ENCODE results near the gene NACC2.
"Not testable (repeated sequence)": the region's sequence is repeated elsewhere in the genome, so short reads cannot be mapped to it uniquely, and the experiment has no call there.

Gene NACC2

DNA sequence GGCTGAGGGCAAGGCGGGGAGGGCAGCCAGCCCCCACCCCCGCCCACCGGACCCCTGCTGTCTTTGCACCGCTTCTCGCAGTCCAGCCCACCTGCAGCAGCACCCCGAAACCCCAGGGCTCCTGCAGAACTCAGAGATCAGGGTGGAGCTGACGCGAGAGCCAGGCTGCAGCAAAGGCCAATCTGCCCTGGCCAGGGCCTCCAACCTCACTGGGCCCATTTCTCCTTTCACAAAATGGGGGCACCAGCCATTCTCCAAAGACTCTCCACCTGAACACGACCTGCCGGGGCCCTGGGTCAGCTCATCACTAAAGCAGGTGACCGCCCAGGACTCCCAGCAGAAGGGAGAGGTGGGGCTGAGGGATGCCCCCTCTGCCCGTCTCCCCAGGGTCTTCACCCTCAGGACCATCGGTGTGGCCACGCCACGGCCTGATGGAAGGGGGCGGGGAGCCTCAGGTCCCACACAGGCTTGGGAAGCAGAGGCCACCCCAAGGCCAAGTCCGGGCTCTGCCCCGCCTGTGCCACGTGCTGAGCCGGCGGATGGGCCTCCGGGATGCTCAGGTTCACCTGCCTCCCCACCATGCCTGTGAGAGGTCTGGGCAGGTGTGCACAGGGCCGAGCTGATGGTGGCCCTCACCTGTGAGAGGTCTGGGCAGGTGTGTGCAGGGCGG, 13.1 kb downstream of the NACC2 start:
- DNase-seq (ENCODE audit: low read depth in 1 of 2, low spot score in 1 of 2) = no peak

DNA sequence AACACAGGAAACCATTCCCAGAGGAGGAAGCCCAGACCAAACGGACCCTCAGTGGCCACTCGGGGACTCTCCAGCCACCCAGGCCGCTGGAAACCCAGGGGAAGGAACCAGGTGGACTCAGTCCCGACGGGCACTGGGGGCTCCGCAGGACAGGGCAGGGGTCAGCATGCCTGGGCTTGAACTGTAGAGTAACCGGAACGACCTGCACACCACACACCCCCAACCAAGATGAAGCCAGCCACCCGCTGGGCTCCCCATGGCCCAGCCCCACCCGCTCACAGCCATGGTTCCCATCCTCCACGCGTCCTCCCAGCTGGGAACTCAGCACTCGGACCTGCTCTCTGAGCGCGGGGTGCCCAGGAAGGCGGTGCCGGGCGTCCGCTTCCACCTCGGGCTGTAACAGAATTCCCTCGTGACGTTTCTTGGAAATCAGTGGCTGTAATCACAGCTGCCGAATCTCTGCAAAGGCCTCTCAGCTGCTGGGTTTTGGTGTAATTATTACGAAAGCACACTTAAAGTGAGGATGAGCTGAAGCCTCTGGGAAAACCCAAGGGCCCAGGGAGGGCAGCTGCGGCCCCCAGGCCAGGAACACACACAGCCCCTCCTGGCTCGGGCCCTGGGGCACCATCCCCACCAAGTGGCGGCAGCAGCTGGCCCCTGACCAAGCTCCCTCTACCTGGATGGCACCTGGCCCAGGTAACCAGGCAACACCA, 13.8 kb downstream of the NACC2 start:
- DNase-seq (ENCODE audit: low read depth in 1 of 2, low spot score in 1 of 2) = no peak

DNA sequence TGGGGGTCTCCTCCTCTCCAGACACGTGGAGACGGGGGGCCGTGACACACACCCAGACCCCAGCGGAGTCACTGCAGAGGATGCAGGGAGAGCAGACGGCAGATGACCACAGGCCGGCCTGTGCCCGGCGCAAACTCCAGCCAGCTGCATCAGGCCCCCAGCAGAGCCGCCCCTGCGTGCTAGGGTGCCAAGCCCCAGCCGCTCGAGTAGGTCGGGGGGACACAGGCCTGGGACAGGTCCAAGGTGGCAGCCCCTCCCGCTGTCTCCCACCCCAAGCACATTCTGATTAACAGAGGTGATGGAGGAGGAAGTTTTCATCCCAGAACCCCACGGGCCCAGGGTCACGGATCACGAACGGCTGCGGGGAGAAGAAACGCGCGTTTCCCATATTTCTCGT, 14.4 kb downstream of the NACC2 start:
- no peak for DNase-seq (ENCODE audit: low read depth in 1 of 2, low spot score in 1 of 2)

- no peak for DNase-seq (ENCODE audit: low read depth in 1 of 2, low spot score in 1 of 2)
Measured at GRCh38 chr9:136079916-136080246, 15.2 kb downstream of the NACC2 start.

GRCh38 chr9:136079211-136079915, 15.7 kb downstream of the NACC2 start:
- DNase-seq (ENCODE audit: low read depth in 1 of 2, low spot score in 1 of 2) = no peak

GRCh38 chr9:136078498-136079011, 16.5 kb downstream of the NACC2 start:
- DNase-seq (ENCODE audit: low read depth in 1 of 2, low spot score in 1 of 2) = no peak

DNA sequence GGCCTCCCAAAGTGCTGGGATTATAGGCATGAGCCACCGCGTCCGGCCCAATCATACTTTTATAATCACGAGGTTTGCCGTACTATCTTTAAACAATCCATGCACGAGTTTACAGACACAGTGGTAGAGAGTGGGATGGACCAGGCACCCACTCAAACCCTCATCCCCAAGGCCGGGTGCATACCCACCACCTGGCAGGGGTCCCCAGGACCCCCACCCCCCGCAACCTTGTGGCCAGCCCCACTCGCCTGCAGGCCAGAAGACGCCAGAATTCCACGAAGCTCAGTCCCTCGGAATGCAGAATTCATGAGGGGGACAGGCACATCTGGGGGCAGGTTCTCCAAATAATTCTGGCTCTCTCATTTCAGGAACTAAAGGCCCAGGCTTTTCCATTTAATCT, 17.1 kb downstream of the NACC2 start:
- DNase-seq (ENCODE audit: low read depth in 1 of 2, low spot score in 1 of 2) = no peak

DNA sequence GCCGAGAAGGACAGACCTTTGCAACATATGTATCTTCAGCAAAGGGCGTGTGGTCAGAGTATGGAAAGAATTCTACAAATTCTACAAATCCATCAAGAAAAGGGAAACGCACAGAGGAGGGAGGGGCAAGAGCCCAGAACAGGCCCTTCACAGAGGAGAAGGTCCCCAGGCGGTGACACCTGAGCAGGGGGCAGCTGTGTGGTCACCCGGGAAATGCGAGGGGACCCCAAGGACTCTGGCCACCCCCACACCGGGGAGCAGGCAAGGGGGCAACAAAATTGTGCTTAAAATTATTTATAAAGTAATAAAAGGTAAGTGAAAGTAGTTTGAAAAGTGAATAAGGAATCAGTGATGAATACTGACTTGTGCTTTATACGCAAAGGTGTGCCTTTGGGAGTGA, 17.6 kb downstream of the NACC2 start:
- DNase-seq (ENCODE audit: low read depth in 1 of 2, low spot score in 1 of 2) = no peak

GRCh38 chr9:136075881-136076678, 19.0 kb downstream of the NACC2 start:
- no peak for DNase-seq (ENCODE audit: low read depth in 1 of 2, low spot score in 1 of 2)

- no peak for DNase-seq (ENCODE audit: low read depth in 1 of 2, low spot score in 1 of 2)
Measured at GRCh38 chr9:136075134-136075841, 19.8 kb downstream of the NACC2 start.

DNA sequence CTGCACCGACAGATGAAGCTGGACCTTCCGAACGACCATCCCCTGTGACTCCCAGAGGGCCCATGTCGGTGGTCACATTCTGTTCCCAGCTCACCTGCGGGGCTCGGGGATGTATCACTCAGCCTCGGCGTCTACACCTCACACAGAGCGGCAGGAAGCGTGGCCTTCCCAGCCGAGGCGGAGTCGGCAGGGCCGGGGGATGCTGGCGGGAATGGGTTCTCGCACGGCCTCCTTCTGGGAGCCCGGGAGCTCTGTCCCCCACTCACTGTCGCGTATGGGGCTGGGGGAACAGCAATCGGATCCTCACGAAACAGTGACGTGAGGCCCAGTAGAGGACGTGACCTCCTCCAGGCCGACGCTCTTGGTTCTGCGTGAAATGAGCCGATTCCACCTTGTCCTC, 20.4 kb downstream of the NACC2 start:
- no peak for DNase-seq (ENCODE audit: low read depth in 1 of 2, low spot score in 1 of 2)

DNA sequence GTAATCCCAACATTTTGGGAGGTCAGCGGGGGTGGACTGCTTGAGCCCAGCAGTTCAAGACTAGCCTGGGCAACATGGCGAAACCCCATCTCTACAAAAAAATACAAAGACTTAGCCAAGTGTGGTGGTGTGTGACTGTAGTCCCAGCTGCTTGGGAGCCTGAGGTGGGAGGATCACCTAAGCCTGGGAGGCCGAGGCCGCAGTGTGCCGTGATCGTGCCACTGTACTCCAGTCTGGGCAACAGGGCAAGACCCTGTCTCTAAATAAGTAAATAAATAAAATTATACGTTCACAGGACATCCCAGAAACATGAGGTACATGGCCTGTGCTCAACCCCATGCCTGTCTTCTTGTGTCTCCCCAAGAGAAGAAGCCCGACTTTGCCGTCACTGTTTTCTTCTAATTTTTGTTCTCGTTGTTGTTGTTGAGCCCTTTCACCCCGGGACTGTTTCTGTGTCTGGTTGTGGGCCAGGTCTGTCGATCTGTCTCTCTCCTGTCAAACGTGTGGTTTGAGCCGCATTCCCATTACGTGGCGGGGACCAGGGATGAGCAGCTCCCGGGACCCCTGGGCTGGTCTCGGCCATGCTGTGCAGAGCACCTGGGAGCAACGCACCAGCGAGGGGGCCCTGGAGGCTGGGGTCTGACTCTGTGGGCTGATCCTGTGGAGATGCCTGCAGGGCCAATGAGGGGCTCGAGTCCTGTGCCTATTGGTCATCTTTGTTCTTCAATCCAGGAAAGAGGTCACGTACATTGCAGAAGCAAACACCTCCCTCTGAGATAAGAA, 32.2 kb downstream of the NACC2 start:
- no peak for DNase-seq (ENCODE audit: low read depth in 1 of 2, low spot score in 1 of 2)

- not testable (repeated sequence) for DNase-seq (ENCODE audit: low read depth in 1 of 2, low spot score in 1 of 2)
Measured at GRCh38 chr9:136061916-136062315, 33.2 kb downstream of the NACC2 start.

- DNase-seq (ENCODE audit: low read depth in 1 of 2, low spot score in 1 of 2) = no peak
Measured at GRCh38 chr9:136061405-136061804, 33.7 kb downstream of the NACC2 start.

DNA sequence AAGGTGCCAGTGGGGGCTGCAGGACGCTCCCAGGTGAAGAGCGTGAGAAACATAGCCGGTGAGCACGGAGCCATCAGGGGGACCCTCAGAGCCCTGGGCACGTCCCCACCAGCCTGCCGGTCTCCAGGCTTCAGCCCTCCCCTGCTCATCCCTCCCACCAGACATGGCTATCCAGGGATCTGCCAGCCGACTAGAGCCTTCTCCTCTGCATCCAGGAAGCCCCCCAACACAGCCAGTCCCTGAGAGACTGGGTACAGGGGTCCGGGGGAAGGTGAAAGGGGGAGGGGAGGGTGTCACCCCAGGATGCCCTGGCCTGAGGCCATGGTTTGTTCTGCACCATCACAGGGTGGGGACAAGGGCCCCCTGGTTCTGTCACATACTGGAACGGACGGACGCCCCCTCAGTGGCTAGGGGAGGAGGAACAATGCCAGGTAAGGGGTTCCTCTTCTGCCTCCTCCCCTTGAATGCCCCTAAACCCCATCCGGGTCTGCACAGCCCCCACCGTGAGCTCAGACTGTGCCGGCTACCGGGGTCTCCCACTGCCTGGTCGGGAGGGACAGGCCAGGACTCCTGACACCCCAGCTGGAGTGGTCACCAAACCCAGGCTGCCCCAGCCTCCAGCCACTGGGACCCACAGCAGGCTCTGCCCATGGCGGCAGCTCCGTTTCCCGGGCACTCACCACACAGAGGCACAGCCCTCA, 34.3 kb downstream of the NACC2 start:
- DNase-seq (ENCODE audit: low read depth in 1 of 2, low spot score in 1 of 2) = no peak

DNA sequence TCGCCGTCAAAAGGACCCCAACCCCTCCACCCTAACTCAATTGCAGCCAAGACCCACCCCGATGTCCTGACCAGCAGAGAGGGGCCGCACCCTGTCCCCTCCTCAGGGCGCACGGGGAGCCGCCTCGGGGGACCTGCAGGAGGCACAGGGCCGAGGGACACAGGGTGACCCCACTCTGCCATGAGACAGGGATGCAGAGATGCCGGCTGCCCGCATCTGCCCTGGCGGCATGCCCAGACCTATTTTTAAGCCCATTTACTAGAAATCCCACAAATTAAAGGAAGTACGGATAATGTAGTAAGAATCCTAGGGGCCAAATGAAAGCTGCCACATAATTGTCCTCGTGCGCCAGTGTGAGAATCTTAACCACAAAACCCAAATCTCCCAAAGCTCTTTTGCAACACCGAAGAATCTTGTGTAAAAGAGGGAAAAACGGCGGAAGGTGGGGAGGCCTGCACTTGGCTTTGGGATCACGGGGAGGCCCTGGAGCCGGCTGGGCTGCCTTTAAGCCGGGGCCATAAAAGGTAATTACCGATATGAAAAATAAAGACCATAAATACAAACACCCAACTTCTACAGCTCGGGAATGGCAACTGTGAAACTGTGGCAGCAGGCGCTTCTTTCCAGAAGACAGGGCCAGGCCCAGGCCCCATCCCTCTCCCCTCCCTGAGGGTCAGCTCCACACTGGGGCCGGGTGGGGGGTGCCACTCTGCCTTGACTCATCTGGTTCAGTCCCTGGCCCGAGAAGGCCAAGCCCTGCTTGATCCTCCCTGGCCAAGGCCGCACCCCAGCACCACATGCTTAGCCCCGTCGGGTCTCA, 35.0 kb downstream of the NACC2 start:
- DNase-seq (ENCODE audit: low read depth in 1 of 2, low spot score in 1 of 2) = no peak

DNA sequence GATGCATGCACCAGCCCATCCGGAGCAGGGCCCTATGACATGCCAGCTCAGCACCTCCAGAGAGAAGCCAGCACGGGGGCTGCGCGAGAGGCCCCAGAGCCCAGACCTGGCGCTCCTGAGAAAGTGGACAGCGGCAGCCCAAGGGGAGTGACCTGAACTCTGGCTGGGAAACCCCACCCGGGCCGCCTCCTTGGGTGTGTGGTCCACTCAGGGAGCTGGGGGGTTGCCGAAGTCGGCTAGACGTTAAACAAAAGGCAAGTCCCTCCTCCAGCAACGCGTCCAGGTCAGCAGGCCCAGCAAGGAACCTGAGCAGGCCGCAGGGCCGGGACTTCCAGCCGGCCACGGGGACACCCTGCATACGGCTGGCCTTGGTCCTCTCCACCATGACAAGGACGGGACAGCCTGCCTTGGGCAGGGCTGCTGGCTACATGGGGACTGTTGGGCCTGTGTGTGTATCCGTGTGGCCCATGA, 35.7 kb downstream of the NACC2 start:
- no peak for DNase-seq (ENCODE audit: low read depth in 1 of 2, low spot score in 1 of 2)

DNA sequence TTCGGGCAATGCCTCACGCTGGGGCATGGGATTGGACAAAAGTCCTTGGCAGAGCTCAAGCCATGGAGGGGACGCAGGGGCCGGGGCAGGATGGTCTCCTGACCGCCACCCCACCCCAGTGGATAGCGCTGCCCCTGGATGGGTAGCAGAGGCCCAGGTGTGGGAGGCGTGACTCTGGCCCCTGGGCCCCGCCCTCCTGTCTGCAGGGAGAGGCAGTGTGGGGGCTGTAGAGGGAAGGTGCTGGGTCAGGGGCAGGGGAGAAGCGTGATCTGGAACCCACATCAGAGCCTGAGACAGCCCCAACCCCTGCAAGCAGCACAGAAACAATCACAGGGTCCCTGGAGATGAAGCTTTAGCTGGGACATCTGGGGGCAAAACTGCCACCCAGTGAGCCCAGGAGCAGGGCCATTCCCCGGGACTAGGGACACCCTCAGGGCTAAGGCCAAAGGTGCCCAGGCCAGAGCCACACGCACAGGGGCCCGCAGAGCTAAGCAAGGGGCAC, 36.2 kb downstream of the NACC2 start:
- no peak for DNase-seq (ENCODE audit: low read depth in 1 of 2, low spot score in 1 of 2)

Data from stimulated activated CD4-positive, alpha-beta T cell treated with anti-CD3 and anti-CD28 coated beads, Interleukin-15, amount 100 ng/mL, for 1 hour (primary cell).